Naive thymus-derived CD4-positive, alpha-beta T cell (primary cell): ENCODE measurements around the gene GPX3. TPM values are rescaled to one million over a fixed set of nuclear protein-coding genes. Genes with fewer than 3 reads are reported as not detected.
A peak's percentile ranks its signal among the peaks of the same experiment; 100 is the strongest.

Source experiments
- ATAC-seq: fragments of 150-1000 bp; cut with Tn5 transposase; 2 replicates; pipeline ENCODE4 v1.10.0; 2021; ENCODE audit warnings: mild to moderate bottlenecking, moderate library complexity
- CTCF ChIA-PET: fragments of 350-600 bp; sonication (Branson Sonifier 250); formaldehyde crosslinking; loops from one replicate; lab custom pipeline; 2021; ENCODE audit warnings: antibody characterized with exemption; lab: Charles Lee
- POLR2A ChIA-PET: fragments of 350-600 bp; sonication (Branson Sonifier 250); formaldehyde crosslinking; loops from one replicate; lab custom pipeline; 2021; ENCODE audit warnings: antibody characterized with exemption, inconsistent platforms; lab: Charles Lee
- DNase-seq, 9 donors: peaks; one replicate each; pipeline versions ENCODE4 v3.0.0 to v3.0.0-alpha.2; 2020 to 2022; ENCODE audit warnings: mixed read lengths in 1 of 9
- H3K27ac ChIP-seq: one replicate; pipeline ENCODE4 v1.7.0; 2013; ENCODE audit warnings: mild to moderate bottlenecking, low read depth, low read length, moderate library complexity
- H3K27me3 ChIP-seq, 2 donors: one replicate each; pipeline ENCODE4 v1.7.0; 2013; ENCODE audit warnings: low read length in 2 of 2, mild to moderate bottlenecking in 2 of 2, moderate library complexity in 2 of 2; ENCODE audit not compliant: control insufficient read depth in 2 of 2, insufficient read depth in 2 of 2
- H3K36me3 ChIP-seq, 3 experiments: 1 replicate in 2 of 3; 2 replicates in 1 of 3; pipeline ENCODE4 v1.7.0; 2013; ENCODE audit warnings: low read length in 3 of 3, mild to moderate bottlenecking in 3 of 3, moderate library complexity in 1 of 3; ENCODE audit not compliant: insufficient read depth in 3 of 3, control insufficient read depth in 2 of 3
- H3K4me1 ChIP-seq, 2 donors: one replicate each; pipeline ENCODE4 v1.7.0; 2013; ENCODE audit warnings: low read length in 2 of 2, mild to moderate bottlenecking in 2 of 2, moderate library complexity in 1 of 2; ENCODE audit not compliant: control insufficient read depth in 2 of 2, insufficient read depth in 2 of 2
- H3K4me3 ChIP-seq: 2 replicates; pipeline ENCODE4 v1.7.0; 2013; ENCODE audit warnings: mild to moderate bottlenecking, low read length
- H3K9me3 ChIP-seq, 3 experiments: 1 replicate in 2 of 3; 2 replicates in 1 of 3; pipeline ENCODE4 v1.7.0; 2013; ENCODE audit warnings: low read length in 3 of 3; ENCODE audit not compliant: control insufficient read depth in 2 of 3
- H3K27ac Mint-ChIP-seq, 9 donors: one replicate each; pipeline ENCODE4 v1.8.0; 2020 to 2022; ENCODE audit warnings: mixed read lengths in 9 of 9, mild to moderate bottlenecking in 8 of 9, moderate library complexity in 5 of 9, inconsistent platforms in 2 of 9
- H3K27me3 Mint-ChIP-seq, 5 donors: one replicate each; pipeline ENCODE4 v1.8.0; 2021 to 2022; ENCODE audit warnings: mixed read lengths in 5 of 5, mild to moderate bottlenecking in 1 of 5
- H3K36me3 Mint-ChIP-seq, 5 donors: one replicate each; pipeline ENCODE4 v1.8.0; 2020 to 2022; ENCODE audit warnings: mixed read lengths in 5 of 5, mild to moderate bottlenecking in 3 of 5, inconsistent platforms in 1 of 5
- H3K4me1 Mint-ChIP-seq, 7 donors: one replicate each; pipeline ENCODE4 v1.8.0; 2020 to 2022; ENCODE audit warnings: mixed read lengths in 7 of 7, mild to moderate bottlenecking in 3 of 7, inconsistent platforms in 1 of 7
- H3K4me3 Mint-ChIP-seq, 10 donors: one replicate each; pipeline ENCODE4 v1.8.0; 2020 to 2022; ENCODE audit warnings: mild to moderate bottlenecking in 10 of 10, mixed read lengths in 10 of 10, moderate library complexity in 6 of 10, inconsistent platforms in 2 of 10
- H3K9me3 Mint-ChIP-seq, 11 donors: one replicate each; pipeline ENCODE4 v1.8.0; 2020 to 2022; ENCODE audit warnings: mixed read lengths in 11 of 11, mild to moderate bottlenecking in 4 of 11, inconsistent platforms in 1 of 11, moderate library complexity in 1 of 11
- intact Hi-C, 2 donors: fragments of 100-400 bp; cut with micrococcal nuclease; formaldehyde crosslinking; loops; one replicate each; pipeline ENCODE4 v1.15.1; 2023
- polyA plus RNA-seq, 2 donors: library from polyadenylated mRNA; unstranded; fragments of 300-500 nt; fragmentation: Illumina TruSeq; gene quantifications; one replicate each; pipeline ENCODE4 v1.2.3, GENCODE V29; 2021
- total RNA-seq, 6 experiments: library from RNA in 5 of 6; stranded (reverse) in 5 of 6; gene quantifications; 1 replicate in 5 of 6; 2 replicates in 1 of 6; pipeline ENCODE4 v1.2.3 and lab custom pipeline; 2021 to 2026

Gene GPX3
- total and polyA plus RNA-seq, 7 experiments from 2014 or later = 0.98 to 1.2 (median 1.1) TPM; not detected in 4

- Histone ChIP-seq H3K27ac (no peak overlapping the region), H3K36me3 (peaks cover 13 to 85% (median 35%) of the 10 kb centered on the region in 3 experiments), H3K4me1 (peaks cover 13 to 29% of the 10 kb centered on the region in 2 donors), H3K27me3 (no peaks in the 10 kb centered on the region), H3K4me3 (no peak overlapping the region), H3K9me3 (no peaks in the 10 kb centered on the region)
- POLR2A ChIA-PET = interaction anchor here (0.6 to 1.7 kb wide), 3 partner anchors 9 to 1710 kb away, joined by 3 to 5 read pairs (median 3); no protein-coding TSS in a partner anchor
- intact Hi-C loops = loop anchor here in 1 of 2 donors (5.0 kb wide), 1 partner anchor 34 kb away; no protein-coding TSS in a partner anchor
- CTCF ChIA-PET = interaction anchor here (0.9 to 1.9 kb wide), 4 partner anchors 11 to 52 kb away, joined by 3 to 8 read pairs (median 5); no protein-coding TSS in a partner anchor
- Mint-ChIP-seq H3K4me1 (peaks cover 33 to 67% (median 60%) of the 10 kb centered on the region in 7 donors), H3K4me3 (no peak overlapping the region), H3K27ac (peak overlapping the region in 3 of 9 donors; percentile 0 to 37 (median 8)), H3K9me3 (peaks cover 0 to 7% (median 0%) of the 10 kb centered on the region in 11 donors), H3K36me3 (peaks cover 0 to 38% (median 18%) of the 10 kb centered on the region in 5 donors), H3K27me3 (no peaks in the 10 kb centered on the region)
- ATAC-seq (no peak), DNase-seq (no peak)
Observed at GRCh38 chr5:151063142-151063989, 43.0 kb downstream of the GPX3 start.

- Histone ChIP-seq H3K4me1 (peaks cover 28 to 36% of the 10 kb centered on the region in 2 donors), H3K27ac (no peak overlapping the region), H3K27me3 (no peaks in the 10 kb centered on the region), H3K36me3 (peaks cover 13 to 71% (median 22%) of the 10 kb centered on the region in 3 experiments), H3K9me3 (no peaks in the 10 kb centered on the region), H3K4me3 (no peak overlapping the region)
- POLR2A ChIA-PET = interaction anchor here (0.6 kb wide), 1 partner anchor 55 kb away, joined by 3 read pairs; no protein-coding TSS in a partner anchor
- CTCF ChIA-PET = interaction anchor here (1.0 kb wide), 1 partner anchor 15 kb away, joined by 4 read pairs; no protein-coding TSS in a partner anchor
- Mint-ChIP-seq H3K9me3 (no peaks in the 10 kb centered on the region), H3K27me3 (no peaks in the 10 kb centered on the region), H3K27ac (peak overlapping the region in 3 of 9 donors; percentile 14 to 28 (median 23)), H3K4me3 (no peak overlapping the region), H3K36me3 (peaks cover 0 to 38% (median 5%) of the 10 kb centered on the region in 5 donors), H3K4me1 (peaks cover 31 to 72% (median 64%) of the 10 kb centered on the region in 7 donors)
- no peak for DNase-seq
- intact Hi-C loops = loop anchor here in 1 of 2 donors (5.0 kb wide), 1 partner anchor 32 kb away; no protein-coding TSS in a partner anchor
- no peak for ATAC-seq
Observed at GRCh38 chr5:151064916-151065499, 44.6 kb downstream of the GPX3 start.

- H3K27me3 Mint-ChIP-seq = no peaks in the 10 kb centered on the region
- H3K9me3 ChIP-seq = no peaks in the 10 kb centered on the region
- no peaks in the 10 kb centered on the region for H3K27me3 ChIP-seq
- H3K36me3 ChIP-seq = peaks cover 10 to 65% (median 18%) of the 10 kb centered on the region in 3 experiments
- H3K4me3 Mint-ChIP-seq = no peak overlapping the region
- ChIA-PET POLR2A (interaction anchor here (0.6 kb wide), 1 partner anchor 55 kb away, joined by 3 read pairs; no protein-coding TSS in a partner anchor), CTCF (interaction anchor here (0.9 to 1.0 kb wide), 3 partner anchors 16 to 51 kb away, joined by 3 to 4 read pairs (median 3); no protein-coding TSS in a partner anchor)
- no peak overlapping the region for H3K27ac ChIP-seq
- DNase-seq (no peak), ATAC-seq (no peak)
- peaks cover 28 to 34% of the 10 kb centered on the region in 2 donors for H3K4me1 ChIP-seq
- peak overlapping the region in 3 of 9 donors; percentile 28 to 76 (median 28) for H3K27ac Mint-ChIP-seq
- H3K4me1 Mint-ChIP-seq = peaks cover 28 to 72% (median 64%) of the 10 kb centered on the region in 7 donors
- intact Hi-C loops = no loop called here
- H3K9me3 Mint-ChIP-seq = no peaks in the 10 kb centered on the region
- H3K36me3 Mint-ChIP-seq = peaks cover 0 to 33% (median 5%) of the 10 kb centered on the region in 5 donors
- H3K4me3 ChIP-seq = no peak overlapping the region
Observed at GRCh38 chr5:151065609-151066008, 45.2 kb downstream of the GPX3 start.

- Mint-ChIP-seq H3K4me1 (peaks cover 29 to 72% (median 65%) of the 10 kb centered on the region in 7 donors), H3K36me3 (peaks cover 0 to 28% (median 7%) of the 10 kb centered on the region in 5 donors), H3K27ac (peak overlapping the region in 5 of 9 donors; percentile 37 to 73 (median 56)), H3K9me3 (no peaks in the 10 kb centered on the region), H3K4me3 (no peak overlapping the region), H3K27me3 (no peaks in the 10 kb centered on the region)
- ChIA-PET POLR2A (no interaction called here), CTCF (no interaction called here)
- no peaks in the 10 kb centered on the region for H3K9me3 ChIP-seq
- peaks cover 5 to 61% (median 10%) of the 10 kb centered on the region in 3 experiments for H3K36me3 ChIP-seq
- ATAC-seq (no peak), DNase-seq (no peak)
- H3K27ac ChIP-seq = no peak overlapping the region
- peaks cover 28 to 42% of the 10 kb centered on the region in 2 donors for H3K4me1 ChIP-seq
- intact Hi-C loops = no loop called here
- H3K27me3 ChIP-seq = no peaks in the 10 kb centered on the region
- H3K4me3 ChIP-seq = no peak overlapping the region
Observed at GRCh38 chr5:151066920-151067319, 46.5 kb downstream of the GPX3 start.

- no peak for DNase-seq
- CTCF ChIA-PET = interaction anchor here (1.0 to 2.9 kb wide), 2 partner anchors 16 to 48 kb away, joined by 3 to 9 read pairs; no protein-coding TSS in a partner anchor
- peaks cover 37 to 80% (median 72%) of the 10 kb centered on the region in 7 donors for H3K4me1 Mint-ChIP-seq
- H3K27ac Mint-ChIP-seq = peak overlapping the region in 6 of 9 donors; percentile 32 to 80 (median 63)
- H3K27me3 Mint-ChIP-seq = no peaks in the 10 kb centered on the region
- Histone ChIP-seq H3K36me3 (peaks cover 0 to 52% (median 7%) of the 10 kb centered on the region in 3 experiments), H3K9me3 (no peaks in the 10 kb centered on the region), H3K27me3 (no peaks in the 10 kb centered on the region), H3K27ac (no peak overlapping the region), H3K4me3 (no peak overlapping the region), H3K4me1 (peaks cover 33 to 42% of the 10 kb centered on the region in 2 donors)
- H3K4me3 Mint-ChIP-seq = peak overlapping the region in 4 of 10 donors; percentile 12 to 36 (median 20)
- H3K36me3 Mint-ChIP-seq = peaks cover 0 to 31% (median 6%) of the 10 kb centered on the region in 5 donors
- POLR2A ChIA-PET = interaction anchor here (1.4 kb wide), 1 partner anchor 21 kb away, joined by 5 read pairs; no protein-coding TSS in a partner anchor
- no peak for ATAC-seq
- intact Hi-C loops = no loop called here
- no peaks in the 10 kb centered on the region for H3K9me3 Mint-ChIP-seq
Observed at GRCh38 chr5:151067632-151068432, 47.4 kb downstream of the GPX3 start.
